ENCODE results near the gene IDH2. TPM values are rescaled to one million over a fixed set of nuclear protein-coding genes. Genes with fewer than 3 reads are reported as not detected.

Gene IDH2
- total RNA-seq, 1 experiment from 2014 or later: 53.3 TPM

DNA sequence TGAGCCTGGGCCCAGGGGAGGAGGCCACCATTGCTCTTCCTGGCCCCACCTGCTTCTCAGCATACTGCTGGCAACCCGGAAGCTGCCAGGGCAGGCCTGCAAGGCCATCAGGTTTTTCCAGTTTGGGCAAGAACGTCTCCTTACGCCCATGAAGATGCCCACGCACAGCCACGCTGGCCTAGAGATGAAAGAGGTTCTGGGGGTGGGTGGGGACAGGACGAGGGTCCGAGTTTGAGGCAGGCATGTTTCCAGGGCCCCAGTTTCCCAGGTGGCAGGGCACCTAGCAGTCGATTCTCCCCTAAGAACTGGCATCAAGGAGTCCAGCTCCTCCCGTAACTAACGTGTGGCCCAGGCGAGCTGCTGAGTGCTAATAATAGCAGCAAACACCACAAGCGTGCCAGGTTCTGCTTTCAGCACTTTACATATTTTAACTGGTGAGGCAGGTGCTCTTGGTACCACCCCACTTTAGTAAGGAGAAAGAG lies 55.3 kb downstream of the IDH2 start:
- peaks cover 17% of the 10 kb centered on the region for H3K4me1 Mint-ChIP-seq
- TF ChIP-seq ZBTB21 (CRISPR knock-in tag; IDR thresholded peaks at IDR 0.05; ENCODE audit: borderline replicate concordance) (no peak), CREM (CRISPR knock-in tag; IDR thresholded peaks at IDR 0.05) (no peak), GRHL2 (CRISPR knock-in tag; IDR thresholded peaks at IDR 0.05; ENCODE audit: insufficient replicate concordance, severe bottlenecking) (no peak), CBFB (CRISPR knock-in tag; IDR thresholded peaks at IDR 0.05; ENCODE audit: low read depth) (no peak), MYBL2 (CRISPR knock-in tag; IDR thresholded peaks at IDR 0.05) (no peak), SMAD4 (CRISPR knock-in tag; IDR thresholded peaks at IDR 0.05) (no peak), FOXJ3 (CRISPR knock-in tag; IDR thresholded peaks at IDR 0.05; ENCODE audit: borderline replicate concordance) (no peak), CREB1 (CRISPR knock-in tag; IDR thresholded peaks at IDR 0.05) (no peak), FOXK1 (CRISPR knock-in tag; IDR thresholded peaks at IDR 0.05) (no peak), ZNF138 (CRISPR knock-in tag; conservative IDR thresholded peaks at IDR 0.05) (no peak), JUN (CRISPR knock-in tag; IDR thresholded peaks at IDR 0.05) (no peak)
- TF ChIP-seq, protein P1, sequence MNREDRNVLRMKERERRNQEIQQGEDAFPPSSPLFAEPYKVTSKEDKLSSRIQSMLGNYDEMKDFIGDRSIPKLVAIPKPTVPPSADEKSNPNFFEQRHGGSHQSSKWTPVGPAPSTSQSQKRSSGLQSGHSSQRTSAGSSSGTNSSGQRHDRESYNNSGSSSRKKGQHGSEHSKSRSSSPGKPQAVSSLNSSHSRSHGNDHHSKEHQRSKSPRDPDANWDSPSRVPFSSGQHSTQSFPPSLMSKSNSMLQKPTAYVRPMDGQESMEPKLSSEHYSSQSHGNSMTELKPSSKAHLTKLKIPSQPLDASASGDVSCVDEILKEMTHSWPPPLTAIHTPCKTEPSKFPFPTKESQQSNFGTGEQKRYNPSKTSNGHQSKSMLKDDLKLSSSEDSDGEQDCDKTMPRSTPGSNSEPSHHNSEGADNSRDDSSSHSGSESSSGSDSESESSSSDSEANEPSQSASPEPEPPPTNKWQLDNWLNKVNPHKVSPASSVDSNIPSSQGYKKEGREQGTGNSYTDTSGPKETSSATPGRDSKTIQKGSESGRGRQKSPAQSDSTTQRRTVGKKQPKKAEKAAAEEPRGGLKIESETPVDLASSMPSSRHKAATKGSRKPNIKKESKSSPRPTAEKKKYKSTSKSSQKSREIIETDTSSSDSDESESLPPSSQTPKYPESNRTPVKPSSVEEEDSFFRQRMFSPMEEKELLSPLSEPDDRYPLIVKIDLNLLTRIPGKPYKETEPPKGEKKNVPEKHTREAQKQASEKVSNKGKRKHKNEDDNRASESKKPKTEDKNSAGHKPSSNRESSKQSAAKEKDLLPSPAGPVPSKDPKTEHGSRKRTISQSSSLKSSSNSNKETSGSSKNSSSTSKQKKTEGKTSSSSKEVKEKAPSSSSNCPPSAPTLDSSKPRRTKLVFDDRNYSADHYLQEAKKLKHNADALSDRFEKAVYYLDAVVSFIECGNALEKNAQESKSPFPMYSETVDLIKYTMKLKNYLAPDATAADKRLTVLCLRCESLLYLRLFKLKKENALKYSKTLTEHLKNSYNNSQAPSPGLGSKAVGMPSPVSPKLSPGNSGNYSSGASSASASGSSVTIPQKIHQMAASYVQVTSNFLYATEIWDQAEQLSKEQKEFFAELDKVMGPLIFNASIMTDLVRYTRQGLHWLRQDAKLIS (CRISPR knock-in tag; IDR thresholded peaks at IDR 0.05; ENCODE audit: borderline replicate concordance): no peak
- TF ChIP-seq, protein P2, sequence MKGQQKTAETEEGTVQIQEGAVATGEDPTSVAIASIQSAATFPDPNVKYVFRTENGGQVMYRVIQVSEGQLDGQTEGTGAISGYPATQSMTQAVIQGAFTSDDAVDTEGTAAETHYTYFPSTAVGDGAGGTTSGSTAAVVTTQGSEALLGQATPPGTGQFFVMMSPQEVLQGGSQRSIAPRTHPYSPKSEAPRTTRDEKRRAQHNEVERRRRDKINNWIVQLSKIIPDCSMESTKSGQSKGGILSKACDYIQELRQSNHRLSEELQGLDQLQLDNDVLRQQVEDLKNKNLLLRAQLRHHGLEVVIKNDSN (CRISPR knock-in tag; IDR thresholded peaks at IDR 0.05): no peak
- TF ChIP-seq, protein P3, sequence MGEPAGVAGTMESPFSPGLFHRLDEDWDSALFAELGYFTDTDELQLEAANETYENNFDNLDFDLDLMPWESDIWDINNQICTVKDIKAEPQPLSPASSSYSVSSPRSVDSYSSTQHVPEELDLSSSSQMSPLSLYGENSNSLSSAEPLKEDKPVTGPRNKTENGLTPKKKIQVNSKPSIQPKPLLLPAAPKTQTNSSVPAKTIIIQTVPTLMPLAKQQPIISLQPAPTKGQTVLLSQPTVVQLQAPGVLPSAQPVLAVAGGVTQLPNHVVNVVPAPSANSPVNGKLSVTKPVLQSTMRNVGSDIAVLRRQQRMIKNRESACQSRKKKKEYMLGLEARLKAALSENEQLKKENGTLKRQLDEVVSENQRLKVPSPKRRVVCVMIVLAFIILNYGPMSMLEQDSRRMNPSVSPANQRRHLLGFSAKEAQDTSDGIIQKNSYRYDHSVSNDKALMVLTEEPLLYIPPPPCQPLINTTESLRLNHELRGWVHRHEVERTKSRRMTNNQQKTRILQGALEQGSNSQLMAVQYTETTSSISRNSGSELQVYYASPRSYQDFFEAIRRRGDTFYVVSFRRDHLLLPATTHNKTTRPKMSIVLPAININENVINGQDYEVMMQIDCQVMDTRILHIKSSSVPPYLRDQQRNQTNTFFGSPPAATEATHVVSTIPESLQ (CRISPR knock-in tag; IDR thresholded peaks at IDR 0.05): no peak
- TF ChIP-seq, protein P4, sequence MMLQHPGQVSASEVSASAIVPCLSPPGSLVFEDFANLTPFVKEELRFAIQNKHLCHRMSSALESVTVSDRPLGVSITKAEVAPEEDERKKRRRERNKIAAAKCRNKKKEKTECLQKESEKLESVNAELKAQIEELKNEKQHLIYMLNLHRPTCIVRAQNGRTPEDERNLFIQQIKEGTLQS (CRISPR knock-in tag; conservative IDR thresholded peaks at IDR 0.05): no peak
- TF ChIP-seq, protein P5, sequence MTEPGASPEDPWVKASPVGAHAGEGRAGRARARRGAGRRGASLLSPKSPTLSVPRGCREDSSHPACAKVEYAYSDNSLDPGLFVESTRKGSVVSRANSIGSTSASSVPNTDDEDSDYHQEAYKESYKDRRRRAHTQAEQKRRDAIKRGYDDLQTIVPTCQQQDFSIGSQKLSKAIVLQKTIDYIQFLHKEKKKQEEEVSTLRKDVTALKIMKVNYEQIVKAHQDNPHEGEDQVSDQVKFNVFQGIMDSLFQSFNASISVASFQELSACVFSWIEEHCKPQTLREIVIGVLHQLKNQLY (CRISPR knock-in tag; IDR thresholded peaks at IDR 0.05): no peak
- H3K4me3 Mint-ChIP-seq: no peak overlapping the region
- H3K9me3 Mint-ChIP-seq: no peaks in the 10 kb centered on the region
- no peaks in the 10 kb centered on the region for H3K27me3 Mint-ChIP-seq (ENCODE audit: low read depth)
- ATAC-seq (no peak), DNase-seq (ENCODE audit: low spot score) (no peak)
- CTCF ChIA-PET: no interaction called here
- H3K36me3 Mint-ChIP-seq: no peaks in the 10 kb centered on the region
- H3K27ac Mint-ChIP-seq: no peak overlapping the region
- POLR2A ChIA-PET: no interaction called here

DNA sequence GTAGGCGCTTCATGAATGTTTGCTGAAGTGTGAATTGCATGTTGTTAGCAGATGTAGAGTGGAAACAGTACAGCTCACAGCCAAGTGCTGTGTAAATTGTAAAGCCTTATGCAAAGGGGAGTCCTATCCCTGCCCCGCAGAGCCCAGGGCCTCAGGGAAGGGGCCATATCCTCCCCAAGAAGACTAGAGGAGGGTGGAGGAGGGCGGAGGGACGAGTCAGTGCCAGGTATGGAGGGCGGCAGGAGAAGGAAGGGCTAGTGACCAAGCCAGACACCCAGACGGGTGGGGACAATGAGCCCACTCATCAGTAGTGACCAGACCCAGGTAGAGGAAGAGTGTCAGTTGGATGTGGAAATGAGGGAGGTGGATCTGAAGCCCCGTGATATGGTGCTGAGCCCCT lies 56.0 kb downstream of the IDH2 start:
- Mint-ChIP-seq H3K36me3 (no peaks in the 10 kb centered on the region), H3K4me3 (no peak overlapping the region), H3K4me1 (peaks cover 16% of the 10 kb centered on the region; the same call in 1 of the 2 replicates), H3K27me3 (ENCODE audit: low read depth) (no peaks in the 10 kb centered on the region), H3K27ac (no peak overlapping the region), H3K9me3 (no peaks in the 10 kb centered on the region)
- ATAC-seq: no peak
- no peak for DNase-seq (ENCODE audit: low spot score)
- POLR2A ChIA-PET: no interaction called here
- TF ChIP-seq, protein P6, sequence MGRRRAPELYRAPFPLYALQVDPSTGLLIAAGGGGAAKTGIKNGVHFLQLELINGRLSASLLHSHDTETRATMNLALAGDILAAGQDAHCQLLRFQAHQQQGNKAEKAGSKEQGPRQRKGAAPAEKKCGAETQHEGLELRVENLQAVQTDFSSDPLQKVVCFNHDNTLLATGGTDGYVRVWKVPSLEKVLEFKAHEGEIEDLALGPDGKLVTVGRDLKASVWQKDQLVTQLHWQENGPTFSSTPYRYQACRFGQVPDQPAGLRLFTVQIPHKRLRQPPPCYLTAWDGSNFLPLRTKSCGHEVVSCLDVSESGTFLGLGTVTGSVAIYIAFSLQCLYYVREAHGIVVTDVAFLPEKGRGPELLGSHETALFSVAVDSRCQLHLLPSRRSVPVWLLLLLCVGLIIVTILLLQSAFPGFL (CRISPR knock-in tag; IDR thresholded peaks at IDR 0.05; ENCODE audit: borderline replicate concordance): no peak
- TF ChIP-seq SOX15 (CRISPR knock-in tag; IDR thresholded peaks at IDR 0.05) (no peak), NR3C1 (CRISPR knock-in tag; conservative IDR thresholded peaks at IDR 0.05; ENCODE audit: low read depth) (no peak), MXD4 (CRISPR knock-in tag; IDR thresholded peaks at IDR 0.05; ENCODE audit: borderline replicate concordance) (no peak), EMX1 (CRISPR knock-in tag; IDR thresholded peaks at IDR 0.05) (no peak)
- TF ChIP-seq, protein P7, sequence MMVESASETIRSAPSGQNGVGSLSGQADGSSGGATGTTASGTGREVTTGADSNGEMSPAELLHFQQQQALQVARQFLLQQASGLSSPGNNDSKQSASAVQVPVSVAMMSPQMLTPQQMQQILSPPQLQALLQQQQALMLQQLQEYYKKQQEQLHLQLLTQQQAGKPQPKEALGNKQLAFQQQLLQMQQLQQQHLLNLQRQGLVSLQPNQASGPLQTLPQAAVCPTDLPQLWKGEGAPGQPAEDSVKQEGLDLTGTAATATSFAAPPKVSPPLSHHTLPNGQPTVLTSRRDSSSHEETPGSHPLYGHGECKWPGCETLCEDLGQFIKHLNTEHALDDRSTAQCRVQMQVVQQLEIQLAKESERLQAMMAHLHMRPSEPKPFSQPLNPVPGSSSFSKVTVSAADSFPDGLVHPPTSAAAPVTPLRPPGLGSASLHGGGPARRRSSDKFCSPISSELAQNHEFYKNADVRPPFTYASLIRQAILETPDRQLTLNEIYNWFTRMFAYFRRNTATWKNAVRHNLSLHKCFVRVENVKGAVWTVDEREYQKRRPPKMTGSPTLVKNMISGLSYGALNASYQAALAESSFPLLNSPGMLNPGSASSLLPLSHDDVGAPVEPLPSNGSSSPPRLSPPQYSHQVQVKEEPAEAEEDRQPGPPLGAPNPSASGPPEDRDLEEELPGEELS (CRISPR knock-in tag; IDR thresholded peaks at IDR 0.05): no peak
- CTCF ChIA-PET: no interaction called here
